ENCODE measurements around the gene DHFR. TPM values are rescaled to one million over a fixed set of nuclear protein-coding genes. Genes with fewer than 3 reads are reported as not detected.

DHFR gene
- total and polyA plus RNA-seq, 8 donors: 19.5 to 69.8 (median 43.7) TPM

GRCh38 chr5:80701597-80701996, 46.8 kb upstream of the DHFR start:
- Histone ChIP-seq H3K4me3 (no peak overlapping the region), H3K27me3 (no peaks in the 10 kb centered on the region), H3K36me3 (peaks cover 0 to 25% of the 10 kb centered on the region in 2 donors), H3K4me1 (no peaks in the 10 kb centered on the region), H3K9me3 (no peaks in the 10 kb centered on the region), H3K27ac (no peak overlapping the region)
- intact Hi-C loops (cut with DNase I): no loop called here
- no peak for ATAC-seq
- TF ChIP-seq, protein P1, sequence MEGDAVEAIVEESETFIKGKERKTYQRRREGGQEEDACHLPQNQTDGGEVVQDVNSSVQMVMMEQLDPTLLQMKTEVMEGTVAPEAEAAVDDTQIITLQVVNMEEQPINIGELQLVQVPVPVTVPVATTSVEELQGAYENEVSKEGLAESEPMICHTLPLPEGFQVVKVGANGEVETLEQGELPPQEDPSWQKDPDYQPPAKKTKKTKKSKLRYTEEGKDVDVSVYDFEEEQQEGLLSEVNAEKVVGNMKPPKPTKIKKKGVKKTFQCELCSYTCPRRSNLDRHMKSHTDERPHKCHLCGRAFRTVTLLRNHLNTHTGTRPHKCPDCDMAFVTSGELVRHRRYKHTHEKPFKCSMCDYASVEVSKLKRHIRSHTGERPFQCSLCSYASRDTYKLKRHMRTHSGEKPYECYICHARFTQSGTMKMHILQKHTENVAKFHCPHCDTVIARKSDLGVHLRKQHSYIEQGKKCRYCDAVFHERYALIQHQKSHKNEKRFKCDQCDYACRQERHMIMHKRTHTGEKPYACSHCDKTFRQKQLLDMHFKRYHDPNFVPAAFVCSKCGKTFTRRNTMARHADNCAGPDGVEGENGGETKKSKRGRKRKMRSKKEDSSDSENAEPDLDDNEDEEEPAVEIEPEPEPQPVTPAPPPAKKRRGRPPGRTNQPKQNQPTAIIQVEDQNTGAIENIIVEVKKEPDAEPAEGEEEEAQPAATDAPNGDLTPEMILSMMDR (IDR thresholded peaks at IDR 0.05): no peak
- DNase-seq: no peak

DNA sequence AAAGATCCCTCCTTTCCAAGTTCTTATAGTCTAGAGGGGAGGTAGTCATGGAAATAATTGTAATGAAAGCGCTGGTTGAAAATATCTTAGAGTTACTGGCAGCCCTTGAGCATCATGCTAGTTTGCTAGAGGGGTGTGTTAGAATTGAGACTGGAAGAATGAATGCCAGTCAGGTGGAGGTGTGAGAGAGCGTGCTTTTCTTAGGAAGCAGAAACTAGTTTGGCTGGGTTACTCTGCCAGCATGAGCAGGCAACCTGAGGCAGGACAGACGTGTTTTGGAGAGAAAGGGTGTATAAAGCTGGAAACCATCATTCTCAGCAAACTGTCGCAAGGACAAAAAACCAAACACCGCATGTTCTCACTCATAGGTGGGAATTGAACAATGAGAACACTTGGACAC, 43.6 kb upstream of the DHFR start:
- ATAC-seq: no peak
- no peak for DNase-seq
- H3K9me3 ChIP-seq: no peaks in the 10 kb centered on the region
- TF ChIP-seq, protein P1 (IDR thresholded peaks at IDR 0.05): no peak
- no peaks in the 10 kb centered on the region for H3K4me1 ChIP-seq
- peaks cover 0 to 25% of the 10 kb centered on the region in 2 donors for H3K36me3 ChIP-seq
- no peak overlapping the region for H3K27ac ChIP-seq
- no peaks in the 10 kb centered on the region for H3K27me3 ChIP-seq
- H3K4me3 ChIP-seq: no peak overlapping the region
- intact Hi-C loops (cut with DNase I): no loop called here

GRCh38 chr5:80697100-80697499, 42.3 kb upstream of the DHFR start:
- no peak for DNase-seq
- peak; percentile 53 for ATAC-seq
- H3K27ac ChIP-seq: no peak overlapping the region
- no peak overlapping the region for H3K4me3 ChIP-seq
- no peaks in the 10 kb centered on the region for H3K9me3 ChIP-seq
- intact Hi-C loops (cut with DNase I): no loop called here
- H3K36me3 ChIP-seq: peaks cover 0 to 15% of the 10 kb centered on the region in 2 donors
- TF ChIP-seq, protein P1 (IDR thresholded peaks at IDR 0.05): no peak
- H3K27me3 ChIP-seq: no peaks in the 10 kb centered on the region
- no peaks in the 10 kb centered on the region for H3K4me1 ChIP-seq

DNA sequence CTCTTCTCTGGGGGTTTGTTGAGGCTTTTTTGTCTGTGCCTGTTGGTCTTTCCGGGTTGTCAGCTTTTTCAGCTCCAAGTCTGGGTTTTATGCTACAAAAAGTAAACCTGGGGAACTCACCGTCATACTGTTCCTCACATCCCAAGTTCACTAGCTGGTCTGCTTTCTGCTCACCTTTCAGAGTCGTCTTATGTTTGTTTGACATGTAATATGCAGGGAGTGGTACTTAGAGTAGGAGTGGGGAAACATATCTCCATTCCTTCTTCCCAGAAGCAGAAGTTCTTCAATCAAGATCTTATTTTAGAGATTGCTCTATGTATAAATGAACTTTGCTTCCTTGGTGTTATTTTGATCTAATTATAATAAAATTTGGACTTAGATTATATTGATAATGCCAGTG, 41.7 kb upstream of the DHFR start:
- Histone ChIP-seq H3K9me3 (no peaks in the 10 kb centered on the region), H3K27me3 (no peaks in the 10 kb centered on the region), H3K4me3 (no peak overlapping the region), H3K27ac (no peak overlapping the region), H3K36me3 (peaks cover 0 to 8% of the 10 kb centered on the region in 2 donors), H3K4me1 (no peaks in the 10 kb centered on the region)
- TF ChIP-seq, protein P1 (IDR thresholded peaks at IDR 0.05): no peak
- intact Hi-C loops (cut with DNase I): no loop called here
- ATAC-seq: peak; percentile 65
- no peak for DNase-seq

- ATAC-seq: no peak
- TF ChIP-seq, protein P1 (IDR thresholded peaks at IDR 0.05): no peak
- Histone ChIP-seq H3K4me3 (no peak overlapping the region), H3K27me3 (no peaks in the 10 kb centered on the region), H3K27ac (no peak overlapping the region), H3K4me1 (no peaks in the 10 kb centered on the region), H3K36me3 (peaks cover 0 to 4% of the 10 kb centered on the region in 2 donors), H3K9me3 (no peaks in the 10 kb centered on the region)
- DNase-seq: no peak
- intact Hi-C loops (cut with DNase I): no loop called here
Measured at GRCh38 chr5:80695666-80696065, 40.9 kb upstream of the DHFR start.

Measured in left lung (tissue), 10 donors.